AG04450 (cell line): ENCODE data around the gene GNAI2. TPM values are rescaled to one million over a fixed set of nuclear protein-coding genes. Genes with fewer than 3 reads are reported as not detected.

ENCODE experiments used
- CTCF ChIA-PET: fragments of 300-600, 350-600 bp; formaldehyde crosslinking; extraction: SDS; loops from one replicate; lab custom pipeline; 2022; ENCODE audit warnings: antibody characterized with exemption, inconsistent platforms; lab: Charles Lee
- POLR2A ChIA-PET: fragments of 350-600 bp; formaldehyde crosslinking; extraction: SDS; loops from one replicate; lab custom pipeline; 2021; ENCODE audit warnings: antibody characterized with exemption, inconsistent platforms; lab: Yijun Ruan, JAX
- DNase-seq: peaks from one replicate; pipeline ENCODE4 v3.0.0-alpha.2; 2011; ENCODE audit warnings: low read depth, low spot score
- H3K27ac ChIP-seq: one replicate; pipeline ENCODE4 v1.5.1; 2012; ENCODE audit warnings: low read depth, low read length, control low read depth
- H3K27me3 ChIP-seq: one replicate; pipeline ENCODE4 v1.6.0; 2012; ENCODE audit warnings: low read length; ENCODE audit not compliant: control insufficient read depth, insufficient read depth
- H3K4me3 ChIP-seq: 2 replicates; pipeline ENCODE4 v1.5.1; 2011; ENCODE audit warnings: mild to moderate bottlenecking, low read depth, low read length, control low read depth
- H3K9me3 ChIP-seq: 2 replicates; pipeline ENCODE4 v1.5.1; 2012; ENCODE audit warnings: low read length; ENCODE audit not compliant: control insufficient read depth, insufficient read depth
- polyA plus RNA-seq: library from polyadenylated mRNA; depleted of rRNA; stranded (reverse); fragments of >200 nt; gene quantifications from 2 replicates; pipeline ENCODE4 v1.2.3, GENCODE V29; 2011
- TF ChIP-seq, protein P1 (sequence below): IDR thresholded peaks from 2 replicates; pipeline ENCODE4 v1.5.1; 2011; ENCODE audit warnings: low read depth, low read length, control low read depth, inconsistent platforms

Gene GNAI2
- polyA plus RNA-seq, 1 experiment, result 603 TPM

DNA sequence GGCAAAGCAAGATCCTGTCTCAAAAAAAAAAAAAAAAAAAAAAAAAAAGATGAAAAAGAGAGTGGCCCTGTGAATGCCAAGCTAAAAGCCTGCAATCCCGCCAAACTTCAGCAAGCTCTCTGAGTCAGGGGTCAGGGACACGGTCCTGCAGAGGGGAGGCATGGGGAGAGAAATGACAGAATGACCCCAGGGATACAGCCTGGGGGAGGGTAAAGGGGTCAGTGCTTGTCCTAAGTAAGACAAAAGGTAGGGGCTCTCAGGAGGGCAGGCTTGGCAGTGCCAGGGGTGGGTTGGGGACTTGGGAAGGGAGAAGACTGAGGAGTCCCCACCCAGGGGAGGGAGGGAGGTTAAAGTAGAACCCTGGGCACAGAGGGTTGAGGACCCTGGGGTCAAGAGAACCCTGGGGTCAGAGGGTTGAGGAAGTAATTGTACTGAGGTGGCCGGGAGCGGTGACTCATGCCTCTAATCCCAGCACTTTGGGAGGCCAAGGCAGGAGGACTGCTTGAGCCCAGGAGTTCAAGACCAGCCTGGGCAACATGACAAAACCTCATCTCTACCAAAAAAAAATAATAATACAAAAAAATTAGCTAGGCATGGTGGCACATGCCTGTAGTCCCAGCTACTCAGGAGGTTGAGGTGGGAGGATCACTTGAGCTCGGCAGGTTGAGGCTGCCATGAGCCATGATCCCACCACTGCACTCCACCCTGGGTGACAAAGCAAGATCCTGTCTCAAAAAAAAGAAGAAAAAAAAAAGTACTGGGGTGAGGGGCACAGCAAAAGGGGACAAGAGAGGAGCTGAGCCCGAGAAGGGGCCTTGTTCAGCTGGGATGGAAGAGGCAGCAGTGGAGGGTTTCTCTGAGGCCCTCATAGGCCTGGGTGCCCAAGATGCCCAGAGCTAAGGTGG lies 27.7 kb downstream of the GNAI2 start:
- peak overlapping the region; percentile 81 for H3K27ac ChIP-seq
- ChIA-PET CTCF (interaction anchor here (1.0 to 2.8 kb wide), 4 partner anchors 8 to 37 kb away, joined by 3 to 22 read pairs (median 4); no protein-coding TSS in a partner anchor), POLR2A (interaction anchor here (0.5 to 1.5 kb wide), 8 partner anchors 12 to 137 kb away, joined by 3 to 18 read pairs (median 4); partner anchors contain the start of genes GNAI2 and LSMEM2)
- no peak for DNase-seq
- no peaks in the 10 kb centered on the region; the same call in 1 of the 2 replicates for H3K9me3 ChIP-seq
- peak overlapping the region; percentile 10; the same call in 1 of the 2 replicates for H3K4me3 ChIP-seq
- TF ChIP-seq, protein P1, sequence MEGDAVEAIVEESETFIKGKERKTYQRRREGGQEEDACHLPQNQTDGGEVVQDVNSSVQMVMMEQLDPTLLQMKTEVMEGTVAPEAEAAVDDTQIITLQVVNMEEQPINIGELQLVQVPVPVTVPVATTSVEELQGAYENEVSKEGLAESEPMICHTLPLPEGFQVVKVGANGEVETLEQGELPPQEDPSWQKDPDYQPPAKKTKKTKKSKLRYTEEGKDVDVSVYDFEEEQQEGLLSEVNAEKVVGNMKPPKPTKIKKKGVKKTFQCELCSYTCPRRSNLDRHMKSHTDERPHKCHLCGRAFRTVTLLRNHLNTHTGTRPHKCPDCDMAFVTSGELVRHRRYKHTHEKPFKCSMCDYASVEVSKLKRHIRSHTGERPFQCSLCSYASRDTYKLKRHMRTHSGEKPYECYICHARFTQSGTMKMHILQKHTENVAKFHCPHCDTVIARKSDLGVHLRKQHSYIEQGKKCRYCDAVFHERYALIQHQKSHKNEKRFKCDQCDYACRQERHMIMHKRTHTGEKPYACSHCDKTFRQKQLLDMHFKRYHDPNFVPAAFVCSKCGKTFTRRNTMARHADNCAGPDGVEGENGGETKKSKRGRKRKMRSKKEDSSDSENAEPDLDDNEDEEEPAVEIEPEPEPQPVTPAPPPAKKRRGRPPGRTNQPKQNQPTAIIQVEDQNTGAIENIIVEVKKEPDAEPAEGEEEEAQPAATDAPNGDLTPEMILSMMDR, result no peak
- no peaks in the 10 kb centered on the region for H3K27me3 ChIP-seq

DNA sequence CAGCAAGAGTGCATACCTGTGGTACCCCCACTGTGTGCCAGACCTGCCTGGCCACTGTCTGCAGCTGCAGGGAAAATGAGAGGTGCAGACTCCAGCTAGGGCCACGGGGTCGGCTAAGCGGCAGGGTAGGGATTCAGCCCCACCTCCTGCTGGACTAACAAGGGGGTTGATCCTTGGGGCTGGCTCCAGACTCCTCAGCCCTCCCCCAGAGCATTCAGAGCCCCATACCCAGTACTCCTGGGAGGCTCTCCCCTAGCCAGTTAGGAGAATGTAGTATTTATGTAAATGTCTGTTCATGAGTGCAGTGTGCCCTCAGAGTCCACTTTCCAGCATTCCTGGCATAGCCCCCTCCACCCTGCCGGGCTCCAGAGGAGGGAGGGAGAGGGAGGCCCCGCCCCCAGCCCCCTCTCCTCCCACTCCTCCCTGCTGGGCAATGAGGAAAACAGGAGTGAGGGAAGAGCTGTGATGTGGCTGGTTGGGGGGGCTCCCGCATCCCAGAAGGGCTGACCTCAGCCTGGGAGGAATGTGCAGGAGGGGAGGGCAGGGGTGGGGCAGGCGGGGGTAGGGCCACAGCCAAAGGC lies 28.5 kb downstream of the GNAI2 start:
- Histone ChIP-seq H3K27me3 (no peaks in the 10 kb centered on the region), H3K9me3 (no peaks in the 10 kb centered on the region; the same call in 1 of the 2 replicates), H3K4me3 (peak overlapping the region; percentile 10; the same call in 1 of the 2 replicates), H3K27ac (peak overlapping the region; percentile 84)
- TF ChIP-seq, protein P1, result no peak
- ChIA-PET CTCF (interaction anchor here (0.6 to 2.8 kb wide), 4 partner anchors 9 to 140 kb away, joined by 3 to 22 read pairs (median 4); no protein-coding TSS in a partner anchor), POLR2A (interaction anchor here (0.5 to 1.5 kb wide), 13 partner anchors 12 to 83 kb away, joined by 3 to 18 read pairs (median 4); partner anchors contain the start of genes GNAI2, HYAL3, LSMEM2 and NAA80)
- peak; percentile 91 for DNase-seq

DNA sequence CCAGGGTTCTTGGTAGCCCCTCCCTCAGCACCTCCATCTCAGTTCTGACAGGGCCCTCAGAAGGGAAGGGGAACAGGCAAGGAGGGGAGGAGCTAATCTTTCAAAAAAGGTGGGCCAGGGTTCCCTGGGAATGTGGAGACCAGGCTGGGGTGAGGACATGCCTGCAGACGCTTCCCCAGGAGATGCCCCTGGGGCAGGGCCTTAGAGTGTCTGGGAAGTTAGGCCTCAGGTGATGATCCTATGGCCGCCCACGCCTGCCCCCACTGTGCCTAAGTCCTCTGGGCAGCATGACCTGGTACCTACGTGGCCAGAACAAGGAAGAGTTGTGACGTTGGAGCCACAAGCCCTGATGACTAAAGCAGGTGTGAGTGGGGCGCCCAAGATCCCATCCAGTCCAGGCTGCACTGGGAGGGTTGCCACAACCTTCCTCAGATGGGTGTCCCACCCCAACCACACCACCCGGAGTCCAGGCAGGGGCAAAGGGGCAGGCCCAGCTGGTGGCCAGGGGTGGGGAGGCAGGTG lies 29.0 kb downstream of the GNAI2 start:
- Histone ChIP-seq H3K9me3 (no peaks in the 10 kb centered on the region; the same call in 1 of the 2 replicates), H3K27ac (peak overlapping the region; percentile 84), H3K4me3 (no peak overlapping the region), H3K27me3 (no peaks in the 10 kb centered on the region)
- ChIA-PET CTCF (interaction anchor here (0.6 to 2.8 kb wide), 3 partner anchors 18 to 141 kb away, joined by 3 to 22 read pairs (median 5); no protein-coding TSS in a partner anchor), POLR2A (interaction anchor here (0.5 to 1.5 kb wide), 13 partner anchors 12 to 84 kb away, joined by 3 to 18 read pairs (median 4); partner anchors contain the start of genes GNAI2, HYAL3, LSMEM2 and NAA80)
- DNase-seq, result no peak
- TF ChIP-seq, protein P1, result no peak

DNA sequence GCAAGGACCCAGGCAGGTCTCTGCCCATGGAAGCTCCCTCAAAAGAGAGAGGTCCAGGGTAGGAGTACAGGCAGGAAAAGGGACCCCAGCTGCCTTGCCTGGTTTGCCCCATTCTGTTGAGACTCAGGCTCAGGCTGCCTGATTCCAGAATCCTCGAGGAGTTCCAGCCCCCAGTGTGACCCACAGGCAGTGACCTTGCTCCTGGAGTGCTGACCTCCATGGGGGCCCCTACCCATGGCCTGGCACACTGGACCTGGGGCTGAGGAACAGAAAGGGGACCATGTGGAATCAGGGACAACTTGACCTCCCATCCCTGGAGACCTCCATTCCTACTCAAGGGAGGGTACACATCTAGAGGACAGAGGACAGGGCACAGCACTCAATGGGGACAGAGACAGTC lies 29.6 kb downstream of the GNAI2 start:
- ChIA-PET POLR2A (interaction anchor here (1.5 kb wide), 1 partner anchor 30 kb away, joined by 18 read pairs; the partner anchor contains the start of gene GNAI2), CTCF (interaction anchor here (2.8 kb wide), 1 partner anchor 19 kb away, joined by 22 read pairs; no protein-coding TSS in a partner anchor)
- peak overlapping the region; percentile 84 for H3K27ac ChIP-seq

More for the DNA sequence above, 29.6 kb downstream of the GNAI2 start:
- Histone ChIP-seq H3K27me3 (no peaks in the 10 kb centered on the region), H3K4me3 (no peak overlapping the region), H3K9me3 (no peaks in the 10 kb centered on the region)
- TF ChIP-seq, protein P1, result no peak
- DNase-seq, result no peak
